GM19035 (cell line): ENCODE data around the gene BICDL1.
A peak's percentile ranks its signal among the peaks of the same experiment; 100 is the strongest.
"Not testable (repeated sequence)": the region's sequence is repeated elsewhere in the genome, so short reads cannot be mapped to it uniquely, and the experiment has no call there.

Experiments
- ATAC-seq: cut with Tn5 transposase; IDR thresholded peaks from one replicate; pipeline ENCODE4 v1.9.1; 2021; ENCODE audit not compliant: unreplicated experiment

The BICDL1 gene

DNA sequence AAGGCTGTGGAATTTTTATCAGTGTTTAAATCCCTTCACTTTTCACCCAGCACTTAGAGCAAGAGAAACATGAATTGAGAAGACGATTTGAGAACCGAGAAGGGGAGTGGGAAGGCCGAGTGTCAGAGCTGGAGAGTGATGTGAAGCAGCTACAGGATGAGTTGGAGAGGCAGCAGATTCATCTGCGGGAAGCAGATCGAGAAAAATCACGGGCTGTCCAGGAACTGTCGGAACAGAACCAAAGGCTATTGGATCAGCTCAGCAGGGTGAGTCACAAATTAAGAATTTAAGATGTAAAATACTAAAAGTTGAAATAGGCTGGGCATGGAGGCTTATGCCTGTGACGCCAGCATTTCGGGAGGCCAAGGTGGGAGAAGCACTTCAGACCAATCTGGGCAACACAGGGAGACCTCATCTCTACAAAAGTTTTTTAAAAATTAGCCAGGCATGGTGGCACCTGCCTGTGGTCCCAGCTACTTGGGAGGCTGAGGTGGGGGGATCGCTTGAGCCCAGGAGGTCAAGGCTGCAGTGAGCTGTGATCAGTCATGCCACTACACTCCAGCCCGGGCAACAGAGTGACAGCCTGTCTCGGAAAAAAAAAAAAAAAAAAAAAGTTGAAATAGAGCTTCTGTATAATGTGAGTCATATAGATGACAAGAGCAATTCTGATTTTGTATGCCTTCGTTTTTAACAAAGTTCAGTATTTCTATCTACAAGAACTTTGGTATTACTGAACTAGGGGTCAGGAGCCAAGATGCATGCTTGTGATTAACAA is 9.6 kb downstream of the BICDL1 start:
- no peak for ATAC-seq

GRCh38 chr12:120000556-120000955 is 11.5 kb downstream of the BICDL1 start:
- no peak for ATAC-seq

DNA sequence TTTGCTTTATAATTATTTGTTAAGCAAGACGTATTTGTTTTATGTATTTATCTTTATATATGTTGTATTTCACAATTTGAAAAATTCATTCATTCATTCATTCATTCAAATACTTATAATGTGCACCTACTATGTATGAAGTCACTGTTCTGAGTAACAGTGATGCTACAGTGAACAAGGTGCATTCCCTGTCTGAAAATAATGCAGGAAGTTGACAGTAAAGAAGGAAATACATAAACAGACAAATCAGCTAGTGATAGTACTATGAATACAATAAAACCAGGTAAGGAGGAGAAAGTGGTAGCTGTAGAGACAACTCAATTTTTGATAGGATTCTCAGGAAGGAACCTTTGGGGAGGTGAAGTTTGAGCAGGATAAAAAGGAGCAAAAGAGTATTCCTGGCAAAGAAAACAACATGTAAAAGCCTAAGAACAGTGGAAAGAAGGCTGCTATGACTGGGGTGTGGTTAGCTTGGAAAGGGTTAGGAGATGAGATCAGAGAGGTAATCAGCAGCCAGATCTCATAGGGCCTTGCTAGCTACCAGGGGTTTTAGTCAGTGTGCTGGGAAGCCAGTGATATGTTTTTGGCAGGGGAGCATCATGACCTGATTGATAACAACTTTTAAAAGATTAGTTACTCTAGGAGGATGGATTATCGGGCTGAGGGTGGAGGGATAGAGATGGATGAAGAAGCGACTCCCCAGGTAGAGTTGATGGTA is 17.4 kb downstream of the BICDL1 start:
- ATAC-seq = no peak

- no peak for ATAC-seq
Observed at GRCh38 chr12:120007272-120007671, 18.2 kb downstream of the BICDL1 start.

- ATAC-seq = no peak
Observed at GRCh38 chr12:120010661-120011230, 21.7 kb downstream of the BICDL1 start.

DNA sequence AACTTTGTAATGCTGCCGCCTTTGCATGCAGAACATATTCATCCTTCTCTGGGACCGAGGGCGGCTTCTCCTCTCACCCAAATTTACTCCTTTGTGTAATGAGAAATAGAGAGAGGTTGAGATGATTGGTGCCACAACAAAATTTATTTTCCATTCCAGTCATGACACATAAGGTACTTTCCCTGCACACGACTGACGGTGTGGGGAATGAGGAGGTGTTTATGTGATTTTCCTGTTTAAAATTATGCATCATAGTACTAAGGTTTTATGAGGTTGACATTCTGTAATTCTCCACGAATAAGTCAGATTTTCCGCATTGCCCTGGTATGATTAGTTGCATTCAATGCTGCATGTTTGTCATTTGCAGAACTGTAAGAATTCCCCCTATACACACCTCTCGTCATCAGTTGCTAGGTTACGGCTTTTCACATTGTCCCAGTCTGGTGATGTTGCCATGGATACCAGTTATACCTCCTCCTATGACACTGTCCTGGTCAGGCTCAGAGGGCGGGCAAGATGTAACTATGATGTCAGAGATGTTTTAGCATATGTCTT is 23.1 kb downstream of the BICDL1 start:
- peak; percentile 83 for ATAC-seq

GRCh38 chr12:120013659-120014380 is 24.8 kb downstream of the BICDL1 start:
- peak; percentile 74 for ATAC-seq

DNA sequence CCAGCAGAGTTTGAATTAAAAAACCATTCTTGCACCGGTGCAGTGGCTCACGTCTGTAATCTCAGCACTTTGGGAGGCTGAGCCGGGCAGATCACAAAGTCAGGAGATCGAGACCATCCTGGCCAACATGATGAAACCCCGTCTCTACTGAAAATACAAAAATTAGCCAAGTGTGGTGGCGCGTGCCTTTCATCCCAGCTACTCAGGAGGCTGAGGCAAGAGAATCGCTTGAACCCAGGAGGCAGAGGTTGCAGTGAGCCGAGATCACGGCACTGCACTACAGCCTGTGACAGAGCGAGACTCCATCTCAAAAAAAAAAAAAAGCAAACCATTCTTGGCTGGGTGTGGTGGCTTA is 25.3 kb downstream of the BICDL1 start:
- not testable (repeated sequence) for ATAC-seq

- ATAC-seq = no peak
Observed at GRCh38 chr12:120015313-120015712, 26.3 kb downstream of the BICDL1 start.

- ATAC-seq = not testable (repeated sequence)
Observed at GRCh38 chr12:120016199-120016598, 27.2 kb downstream of the BICDL1 start.

- ATAC-seq = no peak
Observed at GRCh38 chr12:120019197-120019596, 30.2 kb downstream of the BICDL1 start.

- ATAC-seq = no peak
Observed at GRCh38 chr12:120019938-120020337, 30.9 kb downstream of the BICDL1 start.

- no peak for ATAC-seq
Observed at GRCh38 chr12:120024193-120024592, 35.2 kb downstream of the BICDL1 start.

- ATAC-seq = no peak
Observed at GRCh38 chr12:120025640-120026039, 36.6 kb downstream of the BICDL1 start.

- no peak for ATAC-seq
Observed at GRCh38 chr12:120032242-120032641, 43.2 kb downstream of the BICDL1 start.

- ATAC-seq = no peak
Observed at GRCh38 chr12:120037851-120038250, 48.8 kb downstream of the BICDL1 start.

GRCh38 chr12:120039711-120040110 is 50.7 kb downstream of the BICDL1 start:
- no peak for ATAC-seq

- no peak for ATAC-seq
Observed at GRCh38 chr12:120041386-120042231, 52.6 kb downstream of the BICDL1 start.

- not testable (repeated sequence) for ATAC-seq
Observed at GRCh38 chr12:120045367-120045766, 56.3 kb downstream of the BICDL1 start.

DNA sequence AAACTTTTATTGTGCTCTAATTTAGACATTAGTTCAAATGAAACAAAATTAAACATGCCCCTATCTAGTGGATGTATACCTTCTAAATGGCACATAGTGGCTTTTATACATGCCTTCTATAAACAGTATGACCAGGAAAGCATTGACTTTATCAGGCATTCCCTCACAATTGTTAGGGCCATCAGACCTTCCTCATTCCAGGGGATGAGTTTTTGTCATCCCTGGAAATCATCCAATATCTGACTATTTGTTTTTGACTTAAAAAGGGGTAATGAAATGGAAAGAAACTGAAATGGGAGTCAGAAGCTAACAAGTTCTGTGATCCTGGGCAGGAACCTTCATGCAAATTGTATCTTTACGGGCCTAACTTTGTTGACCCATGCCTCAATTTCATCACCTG is 58.0 kb downstream of the BICDL1 start:
- no peak for ATAC-seq
